NCI-H2227 (cell line): Measurements from ENCODE around the gene USP11.
A peak's percentile ranks its signal among the peaks of the same experiment; 100 is the strongest.
"Not testable (repeated sequence)": the region's sequence is repeated elsewhere in the genome, so short reads cannot be mapped to it uniquely, and the experiment has no call there.

Experiments
- DNase-seq: peaks from one replicate; lab custom pipeline; 2025; ENCODE audit not compliant: unreplicated experiment; lab: John Stamatoyannopoulos, UW

USP11 gene

GRCh38 chrX:47244676-47245075 lies 11.9 kb downstream of the USP11 start:
- DNase-seq = no peak

DNA sequence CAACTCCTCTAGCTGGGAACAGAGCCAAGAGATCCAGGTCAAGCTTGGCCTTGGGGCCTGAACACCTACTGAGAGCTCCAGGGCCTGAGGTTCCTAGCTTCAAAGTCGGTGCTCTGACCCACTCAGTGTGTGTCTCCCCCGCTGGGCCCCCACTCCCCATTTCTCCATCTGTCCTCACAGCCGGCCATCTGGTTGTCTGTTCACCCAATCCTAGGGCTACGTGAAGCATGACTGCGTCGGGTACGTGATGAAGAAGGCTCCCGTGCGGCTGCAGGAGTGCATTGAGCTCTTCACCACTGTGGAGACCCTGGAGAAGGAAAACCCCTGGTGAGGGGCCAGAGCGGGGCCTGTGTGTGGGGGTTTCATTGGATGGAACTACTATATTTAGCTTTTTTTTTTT lies 12.3 kb downstream of the USP11 start:
- no peak for DNase-seq

DNA sequence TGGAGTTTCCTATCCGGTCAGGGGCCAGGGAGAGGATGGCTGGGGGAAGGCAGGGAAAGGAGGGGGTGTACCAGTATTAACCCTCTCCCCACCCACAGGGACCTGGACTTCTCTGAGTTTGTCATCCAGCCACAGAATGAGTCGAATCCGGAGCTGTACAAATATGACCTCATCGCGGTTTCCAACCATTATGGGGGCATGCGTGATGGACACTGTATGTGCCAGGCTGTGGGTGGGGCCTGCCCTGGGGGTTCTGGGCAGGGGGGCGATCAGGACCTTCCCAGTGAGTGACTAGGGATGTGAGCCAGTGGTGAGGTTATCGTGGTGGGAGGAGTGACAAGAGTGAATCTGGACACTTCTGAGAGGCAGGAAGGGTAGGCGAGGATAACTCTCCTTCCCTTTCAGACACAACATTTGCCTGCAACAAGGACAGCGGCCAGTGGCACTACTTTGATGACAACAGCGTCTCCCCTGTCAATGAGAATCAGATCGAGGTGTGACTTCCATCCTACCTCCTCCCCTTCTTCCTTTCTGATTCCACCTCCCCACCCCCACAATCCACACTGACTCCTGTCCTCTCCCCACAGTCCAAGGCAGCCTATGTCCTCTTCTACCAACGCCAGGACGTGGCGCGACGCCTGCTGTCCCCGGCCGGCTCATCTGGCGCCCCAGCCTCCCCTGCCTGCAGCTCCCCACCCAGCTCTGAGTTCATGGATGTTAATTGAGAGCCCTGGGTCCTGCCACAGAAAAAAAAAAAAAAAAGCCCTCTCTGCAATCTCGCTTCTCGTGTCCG lies 14.6 kb downstream of the USP11 start:
- DNase-seq = peak; percentile 41

- DNase-seq = peak; percentile 47
These were observed 15.2 kb downstream of the USP11 start for GRCh38 chrX:47247999-47248320.

- no peak for DNase-seq
These were observed 15.8 kb downstream of the USP11 start for GRCh38 chrX:47248576-47248975.

DNA sequence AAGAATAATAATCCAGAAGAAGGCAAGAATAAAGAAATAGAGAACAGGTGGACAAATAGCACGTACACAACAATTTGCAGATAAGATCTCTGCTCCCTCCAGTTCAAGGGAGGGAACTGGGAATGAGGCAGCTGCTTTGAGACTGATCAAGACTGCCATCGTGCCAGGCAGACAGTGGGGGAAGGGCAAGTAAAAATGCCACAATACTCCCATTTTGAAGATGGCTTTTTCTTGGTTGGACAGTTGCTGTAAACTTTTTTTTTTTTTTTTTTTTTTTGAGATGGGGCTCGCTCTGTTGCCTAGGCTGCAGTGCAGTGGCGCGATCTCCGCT lies 17.2 kb downstream of the USP11 start:
- DNase-seq = no peak

DNA sequence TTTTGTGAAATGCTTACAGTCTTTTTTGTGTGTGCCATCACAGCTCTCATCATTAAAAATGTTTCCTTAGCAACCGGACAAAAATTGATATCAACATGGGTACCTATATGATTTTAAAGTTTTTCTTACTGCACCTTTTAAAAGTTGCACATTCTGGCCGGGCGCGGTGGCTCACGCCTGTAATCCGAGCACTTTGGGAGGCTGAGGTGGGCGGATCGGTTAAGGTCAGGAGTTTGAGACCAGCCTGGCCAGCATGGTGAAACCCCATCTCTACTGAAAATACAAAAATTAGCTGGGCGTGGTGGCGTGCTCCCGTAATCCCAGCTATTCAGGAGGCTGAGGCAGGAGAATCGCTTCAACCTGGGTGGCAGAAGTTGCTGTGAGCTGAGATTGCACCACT lies 24.8 kb downstream of the USP11 start:
- not testable (repeated sequence) for DNase-seq

GRCh38 chrX:47264483-47265173 lies 31.8 kb downstream of the USP11 start:
- DNase-seq = peak; percentile 26

- no peak for DNase-seq
These were observed 33.8 kb downstream of the USP11 start for GRCh38 chrX:47266643-47267042.

GRCh38 chrX:47272013-47272408 lies 39.2 kb downstream of the USP11 start:
- no peak for DNase-seq

GRCh38 chrX:47273011-47273730 lies 40.4 kb downstream of the USP11 start:
- DNase-seq = no peak

- no peak for DNase-seq
These were observed 45.9 kb downstream of the USP11 start for GRCh38 chrX:47278691-47279090.

GRCh38 chrX:47283015-47283771 lies 50.4 kb downstream of the USP11 start:
- peak; percentile 93 for DNase-seq

DNA sequence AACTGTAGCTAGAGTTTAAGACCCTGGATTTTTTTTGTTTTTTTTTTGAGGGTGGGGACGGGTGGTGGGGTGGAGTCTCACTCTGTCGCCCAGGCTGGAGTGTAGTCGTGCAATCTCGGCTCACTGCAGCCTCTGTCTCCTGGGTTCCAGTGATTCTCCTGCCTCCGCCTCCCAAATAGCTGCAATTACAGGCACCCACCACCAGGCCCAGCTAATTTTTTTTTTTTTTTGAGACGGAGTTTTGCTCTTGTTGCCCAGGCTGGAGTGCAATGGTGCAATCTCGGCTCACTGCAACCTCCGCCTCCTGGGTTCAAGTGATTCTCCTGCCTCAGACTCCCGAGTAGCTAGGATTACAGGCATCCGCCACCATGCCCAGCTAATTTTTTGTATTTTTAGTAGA lies 51.8 kb downstream of the USP11 start:
- not testable (repeated sequence) for DNase-seq

GRCh38 chrX:47285836-47286320 lies 53.1 kb downstream of the USP11 start:
- no peak for DNase-seq

- no peak for DNase-seq
These were observed 60.3 kb downstream of the USP11 start for GRCh38 chrX:47293106-47293505.

DNA sequence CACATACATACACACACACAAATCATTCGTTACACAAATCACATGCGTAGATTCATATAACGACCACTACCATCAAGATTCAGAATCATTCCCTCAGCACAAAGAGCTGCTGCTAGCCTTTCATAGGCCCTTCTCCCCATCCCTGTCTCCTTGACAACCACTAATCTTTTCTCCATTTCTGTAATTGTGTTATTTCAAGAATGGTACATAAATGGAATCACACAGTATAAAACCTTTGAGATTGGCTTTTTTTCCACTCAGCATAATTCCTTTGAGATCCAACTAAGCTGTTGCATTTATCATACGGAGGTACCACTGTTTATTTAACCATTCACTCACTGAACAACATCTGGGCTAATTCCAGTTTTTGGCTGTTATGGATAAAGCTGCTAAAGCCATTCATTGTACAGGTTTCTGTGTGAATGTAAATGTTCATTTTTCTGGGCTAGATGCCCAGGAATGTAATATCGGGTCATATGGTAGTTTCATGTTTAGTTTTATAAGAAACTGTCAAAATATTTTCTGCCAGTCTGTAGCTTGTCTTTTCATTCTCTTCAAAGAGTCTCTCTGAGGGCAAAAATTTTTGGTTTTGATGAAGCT lies 64.1 kb downstream of the USP11 start:
- peak; percentile 58 for DNase-seq

DNA sequence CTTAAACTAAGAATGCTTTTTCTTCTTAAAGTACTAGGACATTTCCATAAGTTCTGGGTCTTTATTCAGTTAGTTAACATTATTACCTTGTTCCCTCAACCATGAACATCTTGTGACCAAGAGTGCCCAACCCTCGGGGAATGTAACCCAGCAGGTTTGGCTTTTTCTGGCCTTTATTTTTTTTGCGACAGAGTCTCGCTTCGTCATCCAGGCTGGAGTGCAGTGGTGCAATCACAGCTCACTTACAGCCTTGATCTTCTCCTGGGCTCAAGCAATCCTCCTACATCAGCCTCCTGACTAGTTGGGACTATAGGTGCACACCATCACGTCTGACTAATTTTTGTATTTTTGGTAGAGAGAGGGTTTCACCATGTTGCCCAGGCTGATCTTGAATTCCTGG lies 65.1 kb downstream of the USP11 start:
- no peak for DNase-seq
